Measurements from ENCODE around the gene PFDN5. TPM values are rescaled to one million over a fixed set of nuclear protein-coding genes. Genes with fewer than 3 reads are reported as not detected.

The PFDN5 gene
- total and polyA plus RNA-seq, 9 of the 15 experiments (the other 6 are each of a cell fraction or from before 2014, with no cell fraction given): 361 to 1,636 (median 742) TPM

DNA sequence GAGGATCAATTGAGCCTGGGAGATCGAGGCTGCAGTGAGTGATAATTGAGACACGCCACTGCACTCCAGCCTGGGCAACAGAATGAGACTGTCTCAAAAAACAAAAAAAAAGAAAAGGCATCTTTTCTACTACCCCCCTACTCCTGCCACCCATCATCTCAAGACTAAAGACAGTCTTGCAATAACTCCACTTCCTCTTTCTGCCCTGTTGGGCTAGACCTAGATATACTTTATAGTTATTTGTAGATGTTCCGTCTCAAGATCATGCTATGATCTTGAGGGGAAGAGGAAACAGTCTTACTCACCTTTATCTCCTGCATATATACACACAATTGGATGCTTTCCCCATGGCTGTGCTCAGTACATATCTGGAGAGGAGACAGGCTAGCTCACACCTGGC, 39.3 kb upstream of the PFDN5 start (continued):
- TF ChIP-seq SIX5 (IDR thresholded peaks at IDR 0.05; ENCODE audit: borderline replicate concordance in 1 of 2, insufficient read depth in 1 of 2, low read depth in 1 of 2, low read length in 2 of 2) (no peak), LEF1 (IDR thresholded peaks at IDR 0.05) (no peak)

- intact Hi-C loops (cut with micrococcal nuclease) (no loop called here), in situ Hi-C loops (cut with MboI) (no loop called here)
- H3K27me3 ChIP-seq (ENCODE audit: control insufficient read depth in 2 of 2, insufficient read depth in 2 of 2, low read length in 2 of 2): no peaks in the 10 kb centered on the region
- peak; percentile 57 for FAIRE-seq
- peak; percentile 41 to 64 (median 50) for DNase-seq (ENCODE audit: extremely low read depth in 1 of 4, low spot score in 3 of 4)
- H3K36me3 ChIP-seq (ENCODE audit: control insufficient read depth, insufficient read depth, low read length): peaks cover 10% of the 10 kb centered on the region; the same call in 1 of the 3 replicates
- H4K20me1 ChIP-seq (replicated peaks; ENCODE audit: control insufficient read depth, insufficient read depth, low read length): no peaks in the 10 kb centered on the region
- CTCF ChIA-PET (ENCODE audit: low intra/inter-chr PET ratio): no interaction called here
- H3K9me3 ChIP-seq (replicated peaks; ENCODE audit: control insufficient read depth, insufficient read depth, low read depth, low read length): no peaks in the 10 kb centered on the region
- BruUV-seq (replicated peaks): no TSS peak
- H3K4me1 ChIP-seq (replicated peaks in 1 of 2; ENCODE audit: control insufficient read depth in 2 of 2, insufficient read depth in 2 of 2, low read length in 2 of 2): peaks cover 13 to 20% of the 10 kb centered on the region in 2 experiments; a peak in 4 of 5 replicates
- WGBS (ENCODE audit: insufficient coverage, low coverage, missing lambda C conversion rate): 35% methylated on average over 7 of the region's 7 CpGs
- H2AFZ ChIP-seq (ENCODE audit: low read depth, low read length): peak overlapping the region; percentile 74
- POLR2A ChIA-PET: interaction anchor here (0.5 to 1.7 kb wide), 3 partner anchors 9 to 1098 kb away, joined by 4 to 10 read pairs (median 4); partner anchors contain the start of gene ESPL1
- peaks cover 5% of the 10 kb centered on the region; the same call in 1 of the 3 replicates for H3K79me2 ChIP-seq (ENCODE audit: control insufficient read depth, insufficient read depth, low read length)
- H3K4me2 ChIP-seq (ENCODE audit: insufficient read depth, low read length): peak overlapping the region; percentile 2; the same call in 1 of the 2 replicates
- no peak overlapping the region for H3K4me3 ChIP-seq
- H3K9ac ChIP-seq (ENCODE audit: insufficient read depth in 1 of 2, low read depth in 2 of 2, low read length in 2 of 2): peak overlapping the region; percentile 9 to 55; a peak in 2 of 4 replicates
- peak; percentile 64 for ATAC-seq
- H3K9me1 ChIP-seq (ENCODE audit: control insufficient read depth, insufficient read depth, low read length): no peaks in the 10 kb centered on the region
- peak overlapping the region; percentile 31; the same call in 2 of the 3 replicates for H3K27ac ChIP-seq (ENCODE audit: extremely low read depth, low read depth, low read length)
- TF ChIP-seq KDM1A (IDR thresholded peaks at IDR 0.05) (peak; percentile 68 to 74), SIX5 (IDR thresholded peaks at IDR 0.05; ENCODE audit: borderline replicate concordance in 1 of 2, insufficient read depth in 1 of 2, low read depth in 1 of 2, low read length in 2 of 2) (no peak), HDAC6 (IDR thresholded peaks at IDR 0.05; ENCODE audit: low read depth, low read length) (no peak), ETV5 (CRISPR knock-in tag; IDR thresholded peaks at IDR 0.05; ENCODE audit: low read depth) (no peak), ARID1B (IDR thresholded peaks at IDR 0.05) (peak; percentile 36), KAT2B (IDR thresholded peaks at IDR 0.05; ENCODE audit: low read depth, low read length) (no peak), NKRF (IDR thresholded peaks at IDR 0.05; ENCODE audit: borderline replicate concordance) (no peak), CC2D1A (IDR thresholded peaks at IDR 0.05) (no peak), HSF4 (CRISPR knock-in tag; IDR thresholded peaks at IDR 0.05; ENCODE audit: borderline replicate concordance) (no peak), LARP7 (IDR thresholded peaks at IDR 0.05) (no peak), SNIP1 (IDR thresholded peaks at IDR 0.05; ENCODE audit: low read depth) (no peak), SMARCA5 (IDR thresholded peaks at IDR 0.05) (peak; percentile 59; the same call in 1 of the 2 replicates), ELF1 (tag; IDR thresholded peaks at IDR 0.05) (peak; percentile 39; the same call in 1 of the 2 replicates), ZNF134 (CRISPR knock-in tag; conservative IDR thresholded peaks at IDR 0.05) (no peak), SMAD4 (CRISPR knock-in tag; conservative IDR thresholded peaks at IDR 0.05) (no peak), ELF4 (CRISPR knock-in tag; IDR thresholded peaks at IDR 0.05) (no peak), ZFP1 (CRISPR knock-in tag; IDR thresholded peaks at IDR 0.05) (no peak), TFAM (CRISPR knock-in tag; conservative IDR thresholded peaks at IDR 0.05) (no peak), ZNF436 (CRISPR knock-in tag; IDR thresholded peaks at IDR 0.05) (no peak), FUS (optimal IDR thresholded peaks at IDR 0.05; ENCODE audit: low read depth, low read length) (no peak)
Observed at GRCh38 chr12:53258541-53259539, 36.5 kb upstream of the PFDN5 start.

All from K562 (cell line).